Progenitor cell of endocrine pancreas (in vitro differentiated cells): ENCODE measurements around the gene ANKUB1. TPM values are rescaled to one million over a fixed set of nuclear protein-coding genes. Genes with fewer than 3 reads are reported as not detected.

ENCODE experiments used
- DNase-seq: peaks from one replicate; pipeline ENCODE4 v3.0.0; 2021; ENCODE audit warnings: low spot score; ENCODE audit not compliant: unreplicated experiment
- H3K27ac Mint-ChIP-seq: 2 replicates; pipeline ENCODE4 v1.8.0; 2021; ENCODE audit warnings: mild to moderate bottlenecking, moderate library complexity, mixed read lengths
- H3K27me3 Mint-ChIP-seq: 2 replicates; pipeline ENCODE4 v1.8.0; 2021; ENCODE audit warnings: mixed read lengths
- H3K36me3 Mint-ChIP-seq: 2 replicates; pipeline ENCODE4 v1.8.0; 2022; ENCODE audit warnings: mixed read lengths; ENCODE audit not compliant: insufficient read depth
- H3K4me1 Mint-ChIP-seq: 2 replicates; pipeline ENCODE4 v1.8.0; 2021; ENCODE audit warnings: low read depth, mixed read lengths
- H3K4me3 Mint-ChIP-seq: 2 replicates; pipeline ENCODE4 v1.8.0; 2021; ENCODE audit warnings: low read depth, mild to moderate bottlenecking, moderate library complexity, mixed read lengths
- H3K9me3 Mint-ChIP-seq: 2 replicates; pipeline ENCODE4 v1.8.0; 2021; ENCODE audit warnings: low read depth, mixed read lengths
- CTCF ChIP-seq: fragments of 200-600 bp; sonication (generic); IDR thresholded peaks from one replicate; pipeline ENCODE4 v1.5.0; 2021; ENCODE audit warnings: antibody characterized with exemption, mild to moderate bottlenecking; ENCODE audit not compliant: unreplicated experiment
- total RNA-seq: library from RNA; stranded (reverse); gene quantifications from 2 replicates; pipeline ENCODE4 v1.2.1, GENCODE V29; 2021

The ANKUB1 gene
- total RNA-seq, 1 donor from 2014 or later, result not detected

GRCh38 chr3:149819432-149819831 lies 27.1 kb upstream of the ANKUB1 start:
- Mint-ChIP-seq H3K9me3 (peaks cover 14% of the 10 kb centered on the region), H3K4me3 (no peak overlapping the region), H3K27me3 (no peaks in the 10 kb centered on the region), H3K36me3 (peaks cover 3% of the 10 kb centered on the region), H3K27ac (no peak overlapping the region), H3K4me1 (peaks cover 11% of the 10 kb centered on the region)
- no peak for DNase-seq
- TF ChIP-seq CTCF, result no peak

GRCh38 chr3:149816986-149817385 lies 24.6 kb upstream of the ANKUB1 start:
- H3K27me3 Mint-ChIP-seq, result no peaks in the 10 kb centered on the region
- peaks cover 2% of the 10 kb centered on the region for H3K36me3 Mint-ChIP-seq
- no peak overlapping the region for H3K27ac Mint-ChIP-seq
- no peak for TF ChIP-seq CTCF
- peaks cover 7% of the 10 kb centered on the region for H3K9me3 Mint-ChIP-seq
- no peak overlapping the region for H3K4me3 Mint-ChIP-seq
- no peak for DNase-seq
- H3K4me1 Mint-ChIP-seq, result peaks cover 22% of the 10 kb centered on the region

- DNase-seq, result no peak
- no peaks in the 10 kb centered on the region for H3K36me3 Mint-ChIP-seq
- H3K27ac Mint-ChIP-seq, result no peak overlapping the region
- H3K4me3 Mint-ChIP-seq, result no peak overlapping the region
- H3K27me3 Mint-ChIP-seq, result no peaks in the 10 kb centered on the region
- TF ChIP-seq CTCF, result no peak
- peaks cover under 1% of the 10 kb centered on the region for H3K9me3 Mint-ChIP-seq
- peaks cover 23% of the 10 kb centered on the region for H3K4me1 Mint-ChIP-seq
Measured at GRCh38 chr3:149816311-149816710, 24.0 kb upstream of the ANKUB1 start.

GRCh38 chr3:149815728-149816127 lies 23.4 kb upstream of the ANKUB1 start:
- DNase-seq, result no peak
- peaks cover 23% of the 10 kb centered on the region for H3K4me1 Mint-ChIP-seq
- H3K27me3 Mint-ChIP-seq, result no peaks in the 10 kb centered on the region
- TF ChIP-seq CTCF, result no peak
- no peak overlapping the region for H3K27ac Mint-ChIP-seq
- H3K9me3 Mint-ChIP-seq, result no peaks in the 10 kb centered on the region
- no peaks in the 10 kb centered on the region for H3K36me3 Mint-ChIP-seq
- H3K4me3 Mint-ChIP-seq, result no peak overlapping the region

- H3K36me3 Mint-ChIP-seq, result no peaks in the 10 kb centered on the region
- H3K9me3 Mint-ChIP-seq, result no peaks in the 10 kb centered on the region
- H3K4me3 Mint-ChIP-seq, result no peak overlapping the region
- H3K4me1 Mint-ChIP-seq, result peaks cover 23% of the 10 kb centered on the region
- no peak for DNase-seq
- no peak for TF ChIP-seq CTCF
- H3K27me3 Mint-ChIP-seq, result no peaks in the 10 kb centered on the region
- no peak overlapping the region for H3K27ac Mint-ChIP-seq
Measured at GRCh38 chr3:149815321-149815720, 23.0 kb upstream of the ANKUB1 start.
